SK-N-SH (cell line): ENCODE measurements around the gene DYRK1A. TPM values are rescaled to one million over a fixed set of nuclear protein-coding genes. Genes with fewer than 3 reads are reported as not detected.

Source experiments
- CTCF ChIA-PET: fragments of 300-600, 350-600 bp; formaldehyde crosslinking; extraction: SDS; loops from one replicate; lab custom pipeline; 2021; lab: Yijun Ruan, JAX
- POLR2A ChIA-PET: fragments of 350-600 bp; sonication (Branson Sonifier 250); formaldehyde crosslinking; extraction: SDS; loops from one replicate; lab custom pipeline; 2020; ENCODE audit warnings: antibody characterized with exemption, inconsistent platforms; lab: Yijun Ruan, JAX
- DNase-seq: peaks from one replicate; pipeline ENCODE4 v3.0.0; 2012
- H2AFZ ChIP-seq: fragments of 200-600 bp; sonication (generic); 2 replicates; pipeline ENCODE4 v1.8.1; 2016; ENCODE audit warnings: antibody characterized with exemption, mild to moderate bottlenecking, low read depth
- H3F3A ChIP-seq: fragments of 200-600 bp; sonication (generic); replicated peaks from 2 replicates; pipeline ENCODE3; 2016; ENCODE audit warnings: antibody characterized with exemption, mild to moderate bottlenecking; ENCODE audit not compliant: insufficient read depth
- H3K27ac ChIP-seq, 2 experiments: fragments of 200-500 bp in 1 of 2; fragments of 200-600 bp in 1 of 2; sonication (Bioruptor generic) in 1 of 2; sonication (generic), shearing (Covaris generic) in 1 of 2; 2 replicates each; pipeline versions ENCODE4 v1.5.1 to v1.6.1; 2014 to 2016; ENCODE audit warnings: low read depth in 2 of 2, inconsistent platforms in 1 of 2, low read length in 1 of 2, mild to moderate bottlenecking in 1 of 2, mixed read lengths in 1 of 2
- H3K27me3 ChIP-seq: fragments of 200-600 bp; sonication (generic), shearing (Covaris generic); 2 replicates; pipeline ENCODE4 v1.6.1; 2016; ENCODE audit warnings: mixed run types; ENCODE audit not compliant: insufficient read depth
- H3K36me3 ChIP-seq, 2 experiments: fragments of 200-500 bp in 1 of 2; fragments of 200-600 bp in 1 of 2; sonication (Bioruptor generic) in 1 of 2; sonication (generic) in 1 of 2; replicated peaks in 1 of 2; 2 replicates each; pipeline versions ENCODE3 to v1.5.1; 2014 to 2016; ENCODE audit warnings: low read length in 1 of 2, mild to moderate bottlenecking in 1 of 2; ENCODE audit not compliant: insufficient read depth in 2 of 2, control insufficient read depth in 1 of 2
- H3K4me1 ChIP-seq, 2 experiments: fragments of 200-500 bp in 1 of 2; fragments of 200-600 bp in 1 of 2; sonication (Bioruptor generic) in 1 of 2; sonication (generic), shearing (Covaris generic) in 1 of 2; 2 replicates each; pipeline versions ENCODE4 v1.5.1 to v1.6.1; 2014 to 2016; ENCODE audit warnings: low read depth in 1 of 2, low read length in 1 of 2, mixed run types in 1 of 2; ENCODE audit not compliant: insufficient read depth in 2 of 2, control insufficient read depth in 1 of 2
- H3K4me2 ChIP-seq: fragments of 200-600 bp; sonication (generic), shearing (Covaris generic); 2 replicates; pipeline ENCODE4 v1.6.1; 2017; ENCODE audit warnings: mixed run types
- H3K4me3 ChIP-seq, 2 experiments: fragments of 200-500 bp in 1 of 2; fragments of 200-600 bp in 1 of 2; sonication (Bioruptor generic) in 1 of 2; sonication (generic), shearing (Covaris generic) in 1 of 2; 2 replicates each; pipeline versions ENCODE4 v1.5.1 to v1.8.1; 2014 to 2016; ENCODE audit warnings: low read depth in 2 of 2, inconsistent platforms in 1 of 2, low read length in 1 of 2, mild to moderate bottlenecking in 1 of 2, mixed read lengths in 1 of 2, moderate library complexity in 1 of 2
- H3K79me2 ChIP-seq: fragments of 200-600 bp; sonication (generic); 2 replicates; pipeline ENCODE4 v1.8.1; 2017; ENCODE audit warnings: mild to moderate bottlenecking; ENCODE audit not compliant: insufficient read depth
- H3K9ac ChIP-seq: fragments of 200-600 bp; sonication (generic); 2 replicates; pipeline ENCODE4 v1.6.1; 2017; ENCODE audit warnings: mixed run types
- H3K9me2 ChIP-seq: fragments of 200-600 bp; sonication (generic); 2 replicates; pipeline ENCODE4 v1.6.1; 2017; ENCODE audit warnings: mixed run types
- H3K9me3 ChIP-seq: fragments of 200-600 bp; sonication (generic); 2 replicates; pipeline ENCODE4 v1.6.1; 2017; ENCODE audit warnings: mixed run types, mild to moderate bottlenecking, moderate library complexity
- H4K20me1 ChIP-seq: fragments of 200-600 bp; sonication (generic); 2 replicates; pipeline ENCODE4 v1.6.1; 2017; ENCODE audit warnings: mild to moderate bottlenecking, mixed run types; ENCODE audit not compliant: insufficient read depth
- CTCF ChIP-seq: fragments of 200-600 bp; sonication (generic); IDR thresholded peaks from 2 replicates; pipeline ENCODE4 v1.6.1; 2017; ENCODE audit warnings: antibody characterized with exemption, mild to moderate bottlenecking, moderate library complexity
- EP300 ChIP-seq, 2 experiments: IDR thresholded peaks; 2 replicates each; pipeline versions ENCODE4 v1.4.0 to v1.6.1; 2012; ENCODE audit warnings: borderline replicate concordance in 1 of 2, low read depth in 1 of 2, low read length in 1 of 2
- EZH2phosphoT487 ChIP-seq: fragments of 200-600 bp; sonication (generic); IDR thresholded peaks from 2 replicates; pipeline ENCODE4 v1.6.1; 2017; ENCODE audit warnings: low read depth, mixed run types, mild to moderate bottlenecking, antibody characterized with exemption, moderate library complexity, borderline replicate concordance
- FOSL2 ChIP-seq: IDR thresholded peaks from 2 replicates; pipeline ENCODE4 v1.4.0; 2012; ENCODE audit warnings: low read depth, mild to moderate bottlenecking, moderate library complexity, borderline replicate concordance
- FOXM1 ChIP-seq: IDR thresholded peaks from 2 replicates; pipeline ENCODE4 v1.4.0; 2012; ENCODE audit warnings: low read depth, mild to moderate bottlenecking
- GABPA ChIP-seq: IDR thresholded peaks from 2 replicates; pipeline ENCODE4 v1.4.0; 2012; ENCODE audit warnings: low read depth, mild to moderate bottlenecking
- JUND ChIP-seq: IDR thresholded peaks from 2 replicates; pipeline ENCODE4 v1.4.0; 2012
- MEF2A ChIP-seq: IDR thresholded peaks from 2 replicates; pipeline ENCODE4 v1.4.0; 2012; ENCODE audit warnings: low read depth, borderline replicate concordance
- MXI1 ChIP-seq: IDR thresholded peaks from 2 replicates; pipeline ENCODE4 v1.6.1; 2012; ENCODE audit warnings: mild to moderate bottlenecking, low read depth, low read length, improper control_type of control experiment
- NFIC ChIP-seq: IDR thresholded peaks from 2 replicates; pipeline ENCODE4 v1.4.0; 2012; ENCODE audit warnings: borderline replicate concordance
- NRF1 ChIP-seq: IDR thresholded peaks from 2 replicates; pipeline ENCODE4 v1.6.1; 2012; ENCODE audit warnings: low read depth, mild to moderate bottlenecking, low read length
- POLR2AphosphoS5 ChIP-seq: IDR thresholded peaks from 2 replicates; pipeline ENCODE4 v1.6.1; 2012; ENCODE audit warnings: low read depth, low read length
- RAD21 ChIP-seq: IDR thresholded peaks from 2 replicates; pipeline ENCODE4 v1.6.1; 2012; ENCODE audit warnings: mild to moderate bottlenecking, low read length
- REST ChIP-seq: IDR thresholded peaks from 2 replicates; pipeline ENCODE4 v1.6.1; 2012; ENCODE audit warnings: mild to moderate bottlenecking, low read depth, low read length, moderate library complexity
- RXRA ChIP-seq: IDR thresholded peaks from 2 replicates; pipeline ENCODE4 v1.4.0; 2012; ENCODE audit warnings: low read depth, mild to moderate bottlenecking, borderline replicate concordance
- SIN3A ChIP-seq: IDR thresholded peaks from 2 replicates; pipeline ENCODE4 v1.6.1; 2012; ENCODE audit warnings: low read depth, mild to moderate bottlenecking, low read length, moderate library complexity, borderline replicate concordance
- TAF1 ChIP-seq: IDR thresholded peaks from 2 replicates; pipeline ENCODE4 v1.6.1; 2012; ENCODE audit warnings: low read depth, mild to moderate bottlenecking, low read length, moderate library complexity, borderline replicate concordance
- YY1 ChIP-seq: IDR thresholded peaks from 2 replicates; pipeline ENCODE4 v1.4.0; 2012; ENCODE audit warnings: low read depth, mild to moderate bottlenecking
- ZBTB33 ChIP-seq: IDR thresholded peaks from 2 replicates; pipeline ENCODE4 v1.4.0; 2012; ENCODE audit warnings: low read depth, borderline replicate concordance
- WGBS: methylation state at CpG from one replicate; pipeline ENCODE4 v1.1.6; 2017; ENCODE audit warnings: low lambda C conversion rate; 5-methylcytosine and 5-hydroxymethylcytosine counted together
- polyA plus RNA-seq, 3 experiments: library from polyadenylated mRNA; depleted of rRNA; stranded (reverse); fragments of >200 nt; gene quantifications; 2 replicates each; pipeline ENCODE4 v1.2.3, GENCODE V29; 2012

Gene DYRK1A
- polyA plus RNA-seq, 1 of the 3 experiments (the other 2 are of a cell fraction): 19.3 TPM

GRCh38 chr21:37561941-37562919, 195.7 kb downstream of the DYRK1A start (continued):
- no peak for TF ChIP-seq GABPA

GRCh38 chr21:37562920-37563640, 196.5 kb downstream of the DYRK1A start:
- H3K9ac ChIP-seq: peak overlapping the region; percentile 94
- H4K20me1 ChIP-seq: no peaks in the 10 kb centered on the region
- 93% methylated on average over 5 of the region's 22 CpGs for WGBS
- no peaks in the 10 kb centered on the region for H3K36me3 ChIP-seq
- peaks cover 7 to 20% of the 10 kb centered on the region in 2 experiments; a peak in 2 of 4 replicates for H3K4me1 ChIP-seq
- H3K9me2 ChIP-seq: no peaks in the 10 kb centered on the region
- H3K9me3 ChIP-seq: no peaks in the 10 kb centered on the region
- ChIA-PET CTCF (interaction anchor here (1.0 to 2.9 kb wide), 4 partner anchors 10 to 352 kb away, joined by 3 to 8 read pairs (median 4); no protein-coding TSS in a partner anchor), POLR2A (interaction anchor here (0.9 to 1.5 kb wide), 6 partner anchors 8 to 295 kb away, joined by 3 to 9 read pairs (median 4); partner anchors contain the start of gene VPS26C)
- H3K27me3 ChIP-seq: no peaks in the 10 kb centered on the region
- H3F3A ChIP-seq: peaks cover 12% of the 10 kb centered on the region
- peak overlapping the region; percentile 99 for H2AFZ ChIP-seq
- DNase-seq: no peak
- H3K27ac ChIP-seq: peak overlapping the region; percentile 87 to 99
- peak overlapping the region; percentile 68 to 73 for H3K4me3 ChIP-seq
- no peaks in the 10 kb centered on the region for H3K79me2 ChIP-seq
- peak overlapping the region; percentile 96 for H3K4me2 ChIP-seq
- no peak for TF ChIP-seq POLR2AphosphoS5
- no peak for TF ChIP-seq YY1
- TF ChIP-seq REST: no peak
- TF ChIP-seq NRF1: no peak
- no peak for TF ChIP-seq FOSL2
- no peak for TF ChIP-seq CTCF
- TF ChIP-seq RAD21: no peak
- no peak for TF ChIP-seq MEF2A
- no peak for TF ChIP-seq SIN3A
- no peak for TF ChIP-seq RXRA
- TF ChIP-seq NFIC: no peak
- no peak for TF ChIP-seq ZBTB33
- no peak for TF ChIP-seq EP300 (IDR thresholded peaks at IDR 0.05; ENCODE audit: borderline replicate concordance in 1 of 2, low read depth in 1 of 2, low read length in 1 of 2)
- no peak for TF ChIP-seq JUND
- no peak for TF ChIP-seq EZH2phosphoT487
- no peak for TF ChIP-seq GABPA
- TF ChIP-seq TAF1: no peak
- TF ChIP-seq FOXM1: no peak
- TF ChIP-seq MXI1: no peak
- TF ChIP-seq, all 33 proteins: peak for 0
